GM12878 (cell line): ENCODE data around the gene LARGE1. TPM values are rescaled to one million over a fixed set of nuclear protein-coding genes. Genes with fewer than 3 reads are reported as not detected.

Experiments used
- ATAC-seq: fragments of 200-7000 bp; cut with Tn5 transposase; 3 replicates; pipeline ENCODE4 v1.9.1; 2020; ENCODE audit warnings: mild to moderate bottlenecking, moderate library complexity
- Bru-seq: library from RNA; stranded (reverse); fragments of 400-500 nt; gene quantifications from one replicate; lab custom pipeline; 2021; lab: Mats Ljungman, UMichigan
- BruChase-seq, 2 experiments: library from RNA; stranded (reverse); fragments of 400-500 nt; gene quantifications; one replicate each; lab custom pipeline; 2021; lab: Mats Ljungman, UMichigan
- BruUV-seq: library from RNA; stranded (reverse); fragments of 400-500 nt; replicated peaks from 2 replicates; lab custom pipeline; 2021; lab: Mats Ljungman, UMichigan
- CTCF ChIA-PET: fragments of 300-600 bp; sonication (Branson Sonifier 250); formaldehyde crosslinking; extraction: SDS; loops from one replicate; lab custom pipeline; 2021; ENCODE audit warnings: inconsistent platforms; lab: Yijun Ruan, JAX
- POLR2A ChIA-PET: fragments of 350-600 bp; formaldehyde crosslinking; extraction: SDS; loops from one replicate; lab custom pipeline; 2021; ENCODE audit warnings: inconsistent platforms; lab: Charles Lee
- RAD21 ChIA-PET: fragments of 300-600 bp; sonication (Branson Sonifier 250); formaldehyde crosslinking; loops from one replicate; lab custom pipeline; 2023; ENCODE audit warnings: antibody characterized with exemption; ENCODE audit not compliant: unreplicated experiment; lab: Charles Lee
- SMC1A ChIA-PET: fragments of 300-600 bp; sonication (Branson Sonifier 250); formaldehyde crosslinking; loops from one replicate; lab custom pipeline; 2023; ENCODE audit not compliant: unreplicated experiment, uncharacterized antibody; lab: Charles Lee
- DNase-seq: peaks from one replicate; pipeline ENCODE4 v3.0.0-alpha.2; 2011; ENCODE audit warnings: low read depth, low spot score
- FAIRE-seq: peaks from 3 replicates; lab custom pipeline; 2011; peaks lifted over from hg19 to GRCh38; lab: Jason Lieb, UNC
- H2AFZ ChIP-seq: 2 replicates; pipeline ENCODE4 v1.6.0; 2011; ENCODE audit warnings: low read depth, low read length, control low read depth; ENCODE audit not compliant: control insufficient read depth
- H3K27ac ChIP-seq: 2 replicates; pipeline ENCODE4 v1.5.1; 2011; ENCODE audit warnings: control low read depth; ENCODE audit not compliant: control insufficient read depth, insufficient read depth
- H3K27me3 ChIP-seq, 2 experiments: replicated peaks in 1 of 2; 2 replicates each; pipeline versions ENCODE4 v1.6.0 to v1.6.1; 2011; ENCODE audit warnings: low read length in 1 of 2; ENCODE audit not compliant: control insufficient read depth in 2 of 2, insufficient read depth in 2 of 2
- H3K36me3 ChIP-seq, 2 experiments: 2 replicates each; pipeline ENCODE4 v1.5.1; 2011; ENCODE audit warnings: low read length in 1 of 2; ENCODE audit not compliant: control insufficient read depth in 2 of 2, insufficient read depth in 2 of 2
- H3K4me1 ChIP-seq: 2 replicates; pipeline ENCODE4 v1.6.1; 2011; ENCODE audit warnings: mild to moderate bottlenecking, low read length, moderate library complexity, mixed read lengths; ENCODE audit not compliant: control insufficient read depth, insufficient read depth
- H3K4me2 ChIP-seq: 2 replicates; pipeline ENCODE4 v1.6.0; 2011; ENCODE audit warnings: control low read depth; ENCODE audit not compliant: control insufficient read depth, insufficient read depth
- H3K4me3 ChIP-seq: fragments of 200-600 bp; sonication (generic); 2 replicates; pipeline ENCODE4 v1.5.1; 2016
- H3K79me2 ChIP-seq: 2 replicates; pipeline ENCODE4 v1.6.0; 2011; ENCODE audit warnings: low read length; ENCODE audit not compliant: control insufficient read depth, insufficient read depth
- H3K9ac ChIP-seq: 2 replicates; pipeline ENCODE4 v1.8.0; 2011; ENCODE audit warnings: low read length, control low read depth, mixed read lengths; ENCODE audit not compliant: control insufficient read depth, insufficient read depth
- H3K9me3 ChIP-seq: replicated peaks from 3 replicates; pipeline ENCODE4 v1.5.1; 2011; ENCODE audit warnings: mild to moderate bottlenecking, low read length; ENCODE audit not compliant: control insufficient read depth, insufficient read depth
- H4K20me1 ChIP-seq: 2 replicates; pipeline ENCODE4 v1.6.0; 2011; ENCODE audit not compliant: control insufficient read depth, insufficient read depth
- IKZF1 ChIP-seq: fragments of 450-650 bp; conservative IDR thresholded peaks from 2 replicates; pipeline ENCODE4 v1.6.1; 2017; ENCODE audit warnings: antibody characterized with exemption, mild to moderate bottlenecking
- MEF2B ChIP-seq: fragments of 450-650 bp; IDR thresholded peaks from 2 replicates; pipeline ENCODE4 v1.6.1; 2018; ENCODE audit warnings: mild to moderate bottlenecking, moderate library complexity; ENCODE audit not compliant: partially characterized antibody, poor library complexity, severe bottlenecking
- NR2F1 ChIP-seq: fragments of 450-650 bp; conservative IDR thresholded peaks from 2 replicates; pipeline ENCODE4 v1.6.1; 2017; ENCODE audit warnings: mild to moderate bottlenecking
- WRNIP1 ChIP-seq: IDR thresholded peaks from 2 replicates; pipeline ENCODE4 v1.6.1; 2011; ENCODE audit warnings: low read depth, low read length, improper control_type of control experiment, borderline replicate concordance
- YBX1 ChIP-seq: fragments of 450-650 bp; IDR thresholded peaks from 2 replicates; pipeline ENCODE4 v1.6.1; 2016; ENCODE audit warnings: antibody characterized with exemption
- WGBS: methylation state at CpG from one replicate; pipeline ENCODE4 v1.1.6; 2016; ENCODE audit warnings: low lambda C conversion rate; ENCODE audit not compliant: insufficient replicate concordance, insufficient coverage; ENCODE audit errors: missing lambda C conversion rate; 5-methylcytosine and 5-hydroxymethylcytosine counted together
- in situ Hi-C: fragments of 300-500 bp; cut with MboI; formaldehyde crosslinking; loops from 9 replicates; pipeline ENCODE4 v1.14.3; 2018; ENCODE audit warnings: mixed read lengths
- intact Hi-C: fragments of 100-400 bp; cut with micrococcal nuclease; formaldehyde crosslinking; loops from one replicate; pipeline ENCODE4 v1.14.2; 2022; ENCODE audit not compliant: unreplicated experiment
- long read RNA-seq, 2 experiments: library from polyadenylated mRNA; unstranded; transcript quantifications; one replicate each; pipeline ENCODE4 v2.0.0, GENCODE V29; 2019 to 2020
- polyA minus RNA-seq, 3 experiments: library from RNA; depleted of rRNA, polyadenylated mRNA; stranded (reverse); fragments of >200 nt; gene quantifications; 2 replicates each; pipeline ENCODE4 v1.2.3, GENCODE V29; 2011
- polyA plus RNA-seq, 11 experiments: library from polyadenylated mRNA; depleted of rRNA in 4 of 11; unstranded in 6 of 11; stranded (reverse) in 5 of 11; fragments of >200 nt; fragmentation: Nextera tagmentation in 4 of 11; fragmentation: Illumina TruSeq in 1 of 11; extraction: Ambion mirVana in 4 of 11; extraction: Trizol in 1 of 11; gene quantifications; 1 replicate in 1 of 11; 2 replicates in 10 of 11; pipeline versions ENCODE4 v1.2.1 to v1.2.3, GENCODE V29; 2011 to 2016; ENCODE audit warnings: inconsistent platforms in 2 of 11, missing spikeins in 2 of 11, low read depth in 1 of 11
- total RNA-seq, 4 experiments: library from RNA; depleted of rRNA in 3 of 4; stranded (reverse); fragments of >200 nt in 3 of 4; fragmentation: Illumina TruSeq in 1 of 4; extraction: Trizol in 1 of 4; gene quantifications; 2 replicates each; pipeline versions ENCODE4 v1.2.1 to v1.2.3, GENCODE V29; 2013 to 2021

LARGE1 gene
- 87.0 and 96.3 TPM in 2 replicates for total RNA-seq (2013; cell fraction: nucleolus; rRNA removed)
- total RNA-seq (2014; rRNA removed) (24.2 and 24.9 TPM in 2 replicates), total RNA-seq (2014; rRNA removed; fragmentation: Illumina TruSeq; extraction: Trizol) (17.5 and 17.8 TPM in 2 replicates), total RNA-seq (2021) (41.4 and 45.1 TPM in 2 replicates), polyA plus RNA-seq (2011; rRNA removed) (12.0 and 21.8 TPM in 2 replicates), polyA plus RNA-seq (2014; fragmentation: Illumina TruSeq; extraction: Trizol) (16.9 and 17.2 TPM in 2 replicates), polyA plus RNA-seq (2014; fragmentation: Nextera tagmentation; extraction: Ambion mirVana) (1 to 10 TPM; 3.2 to 5.1 TPM), polyA plus RNA-seq (2014; rRNA removed) (16.9 and 18.8 TPM in 2 replicates), polyA plus RNA-seq (2016; fragmentation: Nextera tagmentation; extraction: Ambion mirVana) (1 to 10 TPM; 3.7 to 4.1 TPM), polyA minus RNA-seq (2011; rRNA and poly(A)+ RNA removed) (53.6 and 61.9 TPM in 2 replicates), Bru-seq, nascent RNA (percentile 67 among the genes with signal in this experiment), BruChase-seq, experiment 1, labeled RNA remaining after a 6-hour chase (percentile 72 among the genes with signal in this experiment), BruChase-seq, experiment 2, labeled RNA remaining after a 2-hour chase (percentile 67 among the genes with signal in this experiment)
- 8.6 TPM for polyA plus RNA-seq (2011; ENCODE audit: low read depth)
- 22.6 and 30.4 TPM in 2 replicates for polyA plus RNA-seq (2011; cell fraction: cytosol; rRNA removed)
- polyA plus RNA-seq (2011; cell fraction: nucleus; rRNA removed) = 20.4 and 21.9 TPM in 2 replicates
- polyA plus RNA-seq (2012) = 9.0 and 11.4 TPM in 2 replicates
- 14.0 and 16.6 TPM in 2 replicates for polyA minus RNA-seq (2011; cell fraction: cytosol; rRNA and poly(A)+ RNA removed)
- 44.9 and 63.1 TPM in 2 replicates for polyA minus RNA-seq (2011; cell fraction: nucleus; rRNA and poly(A)+ RNA removed)
- long read RNA-seq, experiment 1, partial matches to known transcripts = 0 of 2 reads
- long read RNA-seq, experiment 1, other reads (novel, unspliced or antisense) = 2 of 2 reads
- long read RNA-seq, experiment 2, partial matches to known transcripts = 28 of 40 reads
- long read RNA-seq, experiment 2, other reads (novel, unspliced or antisense) = 12 of 40 reads

- Histone ChIP-seq H3K9me3 (no peaks in the 10 kb centered on the region), H3K4me2 (peak within 1 kb of the TSS; percentile 100), H3K4me3 (peak within 1 kb of the TSS; percentile 93), H3K9ac (peak within 1 kb of the TSS; percentile 65), H3K27me3 (peaks cover 0 to 1% of the 10 kb centered on the region in 2 experiments; a peak in 2 of 4 replicates), H4K20me1 (no peaks in the 10 kb centered on the region), H3K27ac (peak within 1 kb of the TSS; percentile 45), H2AFZ (peak within 1 kb of the TSS; percentile 87), H3K36me3 (no peaks in the 10 kb centered on the region), H3K79me2 (peaks cover 40% of the 10 kb centered on the region), H3K4me1 (peaks cover 3% of the 10 kb centered on the region; the same call in 1 of the 2 replicates)
- CTCF ChIA-PET = interaction anchor here (4.5 kb wide), 1 partner anchor 400 kb away, joined by 49 read pairs; no protein-coding TSS in a partner anchor
- in situ Hi-C loops (loop anchor here (10.0 kb wide), 1 partner anchor 1225 kb away; no protein-coding TSS in a partner anchor), intact Hi-C loops (loop anchor here (5.0 kb wide), 2 partner anchors 1102 to 1237 kb away; no protein-coding TSS in a partner anchor)
- ATAC-seq = peak; percentile 19
- SMC1A ChIA-PET = interaction anchor here (1.6 to 2.4 kb wide), 2 partner anchors 40 to 400 kb away, joined by 3 to 24 read pairs; no protein-coding TSS in a partner anchor
- no peak for FAIRE-seq
- TF ChIP-seq YBX1 (no peak), IKZF1 (no peak), MEF2B (no peak), WRNIP1 (no peak), NR2F1 (no peak)
- POLR2A ChIA-PET = interaction anchor here (0.6 to 0.9 kb wide), 3 partner anchors 23 to 1425 kb away, joined by 3 to 6 read pairs (median 4); no protein-coding TSS in a partner anchor
- RAD21 ChIA-PET = interaction anchor here (1.0 to 2.1 kb wide), 4 partner anchors 227 to 647 kb away, joined by 3 to 5 read pairs (median 4); no protein-coding TSS in a partner anchor
- no TSS peak for BruUV-seq
- no peak for DNase-seq
- WGBS = under 1% methylated on average over 41 of the region's 47 CpGs
Measured at GRCh38 chr22:33920197-33920540, at the start of gene LARGE1. Gene LARGE1 (minus strand): TSS chr22:33920476.
